DOHH2 (cell line): Measurements from ENCODE around the gene EFS.

Source experiments
- H3F3A ChIP-seq: fragments of 200-600 bp; sonication (generic), shearing (Covaris generic); 2 replicates; pipeline ENCODE4 v1.6.0; 2016; ENCODE audit warnings: antibody characterized with exemption, mild to moderate bottlenecking; ENCODE audit not compliant: control insufficient read depth, insufficient read depth
- H3K27ac ChIP-seq: fragments of 200-600 bp; sonication (generic); 2 replicates; pipeline ENCODE4 v1.5.1; 2014; ENCODE audit warnings: low read depth, mild to moderate bottlenecking, low read length, moderate library complexity
- H3K27me3 ChIP-seq: fragments of 200-600 bp; sonication (generic); 2 replicates; pipeline ENCODE4 v1.6.1; 2014; ENCODE audit warnings: mild to moderate bottlenecking, low read length, mixed read lengths; ENCODE audit not compliant: control insufficient read depth
- H3K36me3 ChIP-seq: fragments of 200-600 bp; sonication (generic); 2 replicates; pipeline ENCODE4 v1.6.1; 2014; ENCODE audit warnings: mild to moderate bottlenecking, low read length, moderate library complexity, mixed read lengths; ENCODE audit not compliant: control insufficient read depth
- H3K4me1 ChIP-seq: fragments of 200-600 bp; sonication (generic); 2 replicates; pipeline ENCODE4 v1.6.1; 2014; ENCODE audit warnings: mild to moderate bottlenecking, low read length, mixed read lengths; ENCODE audit not compliant: control insufficient read depth
- H3K4me2 ChIP-seq: fragments of 200-600 bp; sonication (generic); 2 replicates; pipeline ENCODE4 v1.6.0; 2014; ENCODE audit warnings: mild to moderate bottlenecking, low read length, moderate library complexity
- H3K4me3 ChIP-seq: fragments of 200-600 bp; sonication (generic); 2 replicates; pipeline ENCODE4 v1.5.1; 2014; ENCODE audit warnings: mild to moderate bottlenecking, low read length, mixed read lengths
- H3K79me2 ChIP-seq: fragments of 200-600 bp; sonication (generic); 2 replicates; pipeline ENCODE4 v1.6.1; 2014; ENCODE audit warnings: mild to moderate bottlenecking, low read length, mixed read lengths; ENCODE audit not compliant: control insufficient read depth
- H3K9me2 ChIP-seq: fragments of 200-600 bp; sonication (generic); replicated peaks from 2 replicates; pipeline ENCODE4 v1.6.1; 2014; ENCODE audit warnings: mild to moderate bottlenecking, low read length, mixed read lengths; ENCODE audit not compliant: control insufficient read depth
- H3K9me3 ChIP-seq: fragments of 200-600 bp; sonication (generic); 2 replicates; pipeline ENCODE4 v1.6.1; 2014; ENCODE audit warnings: antibody characterized with exemption, low read length, mixed read lengths; ENCODE audit not compliant: control insufficient read depth, insufficient read depth
- H4K20me1 ChIP-seq: fragments of 200-600 bp; sonication (generic); 2 replicates; pipeline ENCODE4 v1.6.0; 2014; ENCODE audit warnings: low read depth, mild to moderate bottlenecking, antibody characterized with exemption, low read length, moderate library complexity; ENCODE audit not compliant: control insufficient read depth, insufficient read depth
- EZH2phosphoT487 ChIP-seq: fragments of 200-600 bp; sonication (generic); IDR thresholded peaks from 2 replicates; pipeline ENCODE4 v1.6.1; 2017; ENCODE audit warnings: borderline replicate concordance, mild to moderate bottlenecking, antibody characterized with exemption, low read length, moderate library complexity, mixed read lengths
- TF ChIP-seq, protein P1 (sequence below): fragments of 200-600 bp; sonication (generic); IDR thresholded peaks from one replicate; pipeline ENCODE4 v1.5.1; 2014; ENCODE audit warnings: antibody characterized with exemption, mild to moderate bottlenecking, low read depth, low read length; ENCODE audit not compliant: poor library complexity, severe bottlenecking

EFS gene

DNA sequence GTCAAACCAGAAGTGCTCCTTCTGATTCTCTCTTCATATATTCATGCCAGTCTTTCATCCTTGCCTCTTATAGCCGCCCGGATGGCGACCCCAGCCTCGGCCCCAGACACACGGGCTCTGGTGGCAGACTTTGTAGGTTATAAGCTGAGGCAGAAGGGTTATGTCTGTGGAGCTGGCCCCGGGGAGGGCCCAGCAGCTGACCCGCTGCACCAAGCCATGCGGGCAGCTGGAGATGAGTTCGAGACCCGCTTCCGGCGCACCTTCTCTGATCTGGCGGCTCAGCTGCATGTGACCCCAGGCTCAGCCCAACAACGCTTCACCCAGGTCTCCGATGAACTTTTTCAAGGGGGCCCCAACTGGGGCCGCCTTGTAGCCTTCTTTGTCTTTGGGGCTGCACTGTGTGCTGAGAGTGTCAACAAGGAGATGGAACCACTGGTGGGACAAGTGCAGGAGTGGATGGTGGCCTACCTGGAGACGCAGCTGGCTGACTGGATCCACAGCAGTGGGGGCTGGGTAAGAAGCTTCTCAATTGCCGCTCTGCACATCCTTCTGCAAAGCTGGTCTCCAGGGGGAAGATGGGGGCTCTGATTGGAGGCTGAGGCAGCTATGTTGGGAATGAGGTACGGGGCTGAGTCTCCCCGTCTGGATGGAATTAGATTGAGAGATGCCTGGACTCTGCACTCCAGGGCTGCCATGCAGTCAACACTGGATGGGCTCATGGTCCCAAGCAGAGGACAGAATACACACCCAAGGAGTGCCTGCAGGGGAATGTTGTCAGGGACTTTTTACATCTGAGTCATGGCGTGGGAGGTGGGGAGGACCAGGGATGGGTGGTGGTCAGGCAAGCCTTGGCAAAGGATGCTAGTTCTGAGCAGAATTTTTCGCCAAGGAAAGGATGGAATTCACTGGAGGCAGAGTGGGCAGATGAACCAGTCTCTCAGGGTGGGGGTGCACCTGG, 57.0 kb downstream of the EFS start:
- no peaks in the 10 kb centered on the region for H3K27me3 ChIP-seq
- peak overlapping the region; percentile 90 for H3K4me2 ChIP-seq
- H3F3A ChIP-seq = peaks cover 10% of the 10 kb centered on the region
- peaks cover 15% of the 10 kb centered on the region; the same call in 1 of the 2 replicates for H3K36me3 ChIP-seq
- H3K27ac ChIP-seq = no peak overlapping the region
- peak overlapping the region; percentile 91 for H3K4me3 ChIP-seq
- no peaks in the 10 kb centered on the region for H3K9me3 ChIP-seq
- no peaks in the 10 kb centered on the region for H3K9me2 ChIP-seq
- TF ChIP-seq, protein P1, sequence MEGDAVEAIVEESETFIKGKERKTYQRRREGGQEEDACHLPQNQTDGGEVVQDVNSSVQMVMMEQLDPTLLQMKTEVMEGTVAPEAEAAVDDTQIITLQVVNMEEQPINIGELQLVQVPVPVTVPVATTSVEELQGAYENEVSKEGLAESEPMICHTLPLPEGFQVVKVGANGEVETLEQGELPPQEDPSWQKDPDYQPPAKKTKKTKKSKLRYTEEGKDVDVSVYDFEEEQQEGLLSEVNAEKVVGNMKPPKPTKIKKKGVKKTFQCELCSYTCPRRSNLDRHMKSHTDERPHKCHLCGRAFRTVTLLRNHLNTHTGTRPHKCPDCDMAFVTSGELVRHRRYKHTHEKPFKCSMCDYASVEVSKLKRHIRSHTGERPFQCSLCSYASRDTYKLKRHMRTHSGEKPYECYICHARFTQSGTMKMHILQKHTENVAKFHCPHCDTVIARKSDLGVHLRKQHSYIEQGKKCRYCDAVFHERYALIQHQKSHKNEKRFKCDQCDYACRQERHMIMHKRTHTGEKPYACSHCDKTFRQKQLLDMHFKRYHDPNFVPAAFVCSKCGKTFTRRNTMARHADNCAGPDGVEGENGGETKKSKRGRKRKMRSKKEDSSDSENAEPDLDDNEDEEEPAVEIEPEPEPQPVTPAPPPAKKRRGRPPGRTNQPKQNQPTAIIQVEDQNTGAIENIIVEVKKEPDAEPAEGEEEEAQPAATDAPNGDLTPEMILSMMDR = no peak
- TF ChIP-seq EZH2phosphoT487 = no peak
- peaks cover 20% of the 10 kb centered on the region for H3K79me2 ChIP-seq
- peaks cover 41% of the 10 kb centered on the region for H3K4me1 ChIP-seq
- H4K20me1 ChIP-seq = no peaks in the 10 kb centered on the region

DNA sequence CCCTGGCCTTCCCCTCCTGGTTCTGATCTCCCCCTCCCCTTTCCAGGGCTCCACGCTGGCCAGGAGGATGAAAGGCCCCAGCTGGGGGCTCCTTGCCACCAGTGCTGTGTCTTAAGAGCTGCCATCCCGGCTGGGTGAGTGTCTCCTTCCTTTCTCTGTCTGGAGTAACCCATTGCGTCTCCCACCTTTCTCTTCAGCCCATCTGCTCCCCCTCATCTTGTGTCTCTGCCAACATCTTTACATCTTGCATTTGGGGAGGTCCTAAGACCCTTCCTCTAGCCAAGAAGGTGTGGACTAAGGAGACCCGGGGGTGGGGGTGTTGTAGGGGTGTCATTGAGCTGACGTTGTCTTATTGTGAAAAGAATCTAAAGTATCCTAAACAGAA, 57.8 kb downstream of the EFS start:
- peaks cover 15% of the 10 kb centered on the region for H3K36me3 ChIP-seq
- H4K20me1 ChIP-seq = no peaks in the 10 kb centered on the region
- TF ChIP-seq, protein P1 = no peak
- no peak for TF ChIP-seq EZH2phosphoT487
- H3K4me2 ChIP-seq = peak overlapping the region; percentile 90
- H3K9me2 ChIP-seq = no peaks in the 10 kb centered on the region
- H3F3A ChIP-seq = peaks cover 10% of the 10 kb centered on the region
- no peaks in the 10 kb centered on the region for H3K9me3 ChIP-seq
- peak overlapping the region; percentile 32; the same call in 1 of the 2 replicates for H3K27ac ChIP-seq
- H3K79me2 ChIP-seq = peaks cover 26% of the 10 kb centered on the region
- H3K4me3 ChIP-seq = peak overlapping the region; percentile 91
- peaks cover 41% of the 10 kb centered on the region for H3K4me1 ChIP-seq
- H3K27me3 ChIP-seq = no peaks in the 10 kb centered on the region

DNA sequence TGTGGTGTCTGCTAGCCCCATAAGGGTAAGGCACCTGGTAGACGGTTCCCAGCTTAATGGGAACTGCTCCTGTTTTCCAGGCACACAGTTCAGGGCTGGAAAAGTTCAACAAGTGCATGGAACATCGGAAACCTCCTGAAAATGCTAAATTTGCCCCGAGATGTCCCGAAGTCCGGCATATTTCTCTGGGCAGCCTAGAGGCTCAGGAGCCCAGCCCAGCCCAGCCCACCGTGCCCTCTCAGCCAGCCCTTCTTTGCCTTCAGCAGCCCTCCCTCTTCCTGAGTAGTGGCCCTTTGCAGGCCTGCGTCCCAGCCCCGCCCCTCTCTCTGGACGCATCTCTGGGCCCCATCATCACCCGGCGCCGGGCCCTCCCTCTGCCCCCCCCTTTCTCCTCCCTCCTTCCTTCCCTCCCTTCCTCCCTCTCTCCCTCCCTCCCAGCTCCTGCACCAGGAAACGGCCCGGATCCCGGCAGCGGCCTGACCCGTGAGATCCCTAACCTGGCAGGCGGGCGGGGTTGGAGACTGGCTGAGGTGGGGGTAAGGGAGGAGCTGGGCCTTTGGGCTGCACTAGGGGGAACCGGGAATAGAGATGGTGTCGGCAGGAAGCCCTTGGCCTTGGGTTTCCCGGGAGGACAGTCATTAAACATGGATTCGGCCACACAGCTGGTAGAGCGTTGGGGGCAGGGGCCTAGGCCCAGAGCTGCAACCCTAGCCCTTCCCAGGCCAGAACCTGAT, 58.4 kb downstream of the EFS start, which contains the start of gene BCL2L2:
Gene BCL2L2, plus strand, starts transcription at position 422 of the 734 bp plus-strand sequence. CDS start 935 bp downstream, outside the sequence.
- Histone ChIP-seq H3F3A (peaks cover 10% of the 10 kb centered on the region), H3K9me3 (no peaks in the 10 kb centered on the region), H3K36me3 (peaks cover 12% of the 10 kb centered on the region), H3K4me2 (peak within 1 kb of the TSS; percentile 90), H3K9me2 (no peaks in the 10 kb centered on the region), H4K20me1 (no peaks in the 10 kb centered on the region), H3K4me3 (peak within 1 kb of the TSS; percentile 91), H3K27ac (peak within 1 kb of the TSS; percentile 32; the same call in 1 of the 2 replicates), H3K27me3 (no peaks in the 10 kb centered on the region), H3K79me2 (peaks cover 28% of the 10 kb centered on the region), H3K4me1 (peaks cover 41% of the 10 kb centered on the region)
- TF ChIP-seq EZH2phosphoT487 = no peak
